Gastrocnemius medialis (tissue), 4 donors: ENCODE data around the gene CD46.

Experiments
- POLR2A ChIP-seq, 2 donors: fragments of 450-650 bp; IDR thresholded peaks; one replicate each; pipeline ENCODE4 v1.6.1; 2017; ENCODE audit warnings: antibody characterized with exemption in 2 of 2, mild to moderate bottlenecking in 2 of 2, moderate library complexity in 2 of 2
- TF ChIP-seq, protein P1 (sequence below), 5 experiments: fragments of 450-650 bp in 3 of 5; fragments of 200-600 bp in 2 of 5; sonication (generic) in 2 of 5; IDR thresholded peaks in 4 of 5; conservative IDR thresholded peaks in 1 of 5; 1 replicate in 4 of 5; 2 replicates in 1 of 5; pipeline ENCODE4 v1.5.1; 2016 to 2019; ENCODE audit warnings: antibody characterized with exemption in 5 of 5, mild to moderate bottlenecking in 3 of 5, moderate library complexity in 3 of 5

DNA sequence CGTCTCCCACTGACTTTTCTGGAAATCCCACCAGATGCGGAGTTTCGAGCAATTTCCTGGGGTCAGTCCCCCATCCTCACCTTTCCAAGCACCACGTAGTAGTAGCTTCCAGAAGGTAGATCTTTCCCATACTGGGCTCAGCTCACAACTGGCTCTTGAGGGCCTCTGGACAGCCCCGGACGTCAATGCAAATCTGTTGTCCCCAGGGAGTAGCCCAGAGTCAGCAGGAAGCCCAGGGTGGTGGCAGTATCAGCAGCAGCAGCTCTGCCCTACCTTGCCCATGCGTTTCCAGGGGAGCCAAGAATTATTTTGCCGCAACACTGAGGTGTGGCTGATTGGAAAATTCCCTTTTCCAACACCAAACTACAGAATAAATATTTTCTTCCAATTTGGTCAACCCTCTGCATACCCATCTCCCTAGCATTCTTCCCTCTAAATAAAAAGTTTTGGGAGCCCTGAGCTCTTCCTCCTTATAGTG lies 70.3 kb downstream of the CD46 start:
- TF ChIP-seq, protein P1, sequence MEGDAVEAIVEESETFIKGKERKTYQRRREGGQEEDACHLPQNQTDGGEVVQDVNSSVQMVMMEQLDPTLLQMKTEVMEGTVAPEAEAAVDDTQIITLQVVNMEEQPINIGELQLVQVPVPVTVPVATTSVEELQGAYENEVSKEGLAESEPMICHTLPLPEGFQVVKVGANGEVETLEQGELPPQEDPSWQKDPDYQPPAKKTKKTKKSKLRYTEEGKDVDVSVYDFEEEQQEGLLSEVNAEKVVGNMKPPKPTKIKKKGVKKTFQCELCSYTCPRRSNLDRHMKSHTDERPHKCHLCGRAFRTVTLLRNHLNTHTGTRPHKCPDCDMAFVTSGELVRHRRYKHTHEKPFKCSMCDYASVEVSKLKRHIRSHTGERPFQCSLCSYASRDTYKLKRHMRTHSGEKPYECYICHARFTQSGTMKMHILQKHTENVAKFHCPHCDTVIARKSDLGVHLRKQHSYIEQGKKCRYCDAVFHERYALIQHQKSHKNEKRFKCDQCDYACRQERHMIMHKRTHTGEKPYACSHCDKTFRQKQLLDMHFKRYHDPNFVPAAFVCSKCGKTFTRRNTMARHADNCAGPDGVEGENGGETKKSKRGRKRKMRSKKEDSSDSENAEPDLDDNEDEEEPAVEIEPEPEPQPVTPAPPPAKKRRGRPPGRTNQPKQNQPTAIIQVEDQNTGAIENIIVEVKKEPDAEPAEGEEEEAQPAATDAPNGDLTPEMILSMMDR (IDR thresholded peaks at IDR 0.05 in 4 of 5, conservative IDR thresholded peaks at IDR 0.05 in 1 of 5), result no peak
- no peak for TF ChIP-seq POLR2A (IDR thresholded peaks at IDR 0.05)
